Hypothalamus (tissue), 51 donors: Measurements from ENCODE around the gene PLA2G2C.
A peak's percentile ranks its signal among the peaks of the same experiment; 100 is the strongest.

ENCODE experiments used
- DNase-seq, 51 donors: peaks; one replicate each; lab custom pipeline; 2025; lab: John Stamatoyannopoulos, UW

The PLA2G2C gene

DNA sequence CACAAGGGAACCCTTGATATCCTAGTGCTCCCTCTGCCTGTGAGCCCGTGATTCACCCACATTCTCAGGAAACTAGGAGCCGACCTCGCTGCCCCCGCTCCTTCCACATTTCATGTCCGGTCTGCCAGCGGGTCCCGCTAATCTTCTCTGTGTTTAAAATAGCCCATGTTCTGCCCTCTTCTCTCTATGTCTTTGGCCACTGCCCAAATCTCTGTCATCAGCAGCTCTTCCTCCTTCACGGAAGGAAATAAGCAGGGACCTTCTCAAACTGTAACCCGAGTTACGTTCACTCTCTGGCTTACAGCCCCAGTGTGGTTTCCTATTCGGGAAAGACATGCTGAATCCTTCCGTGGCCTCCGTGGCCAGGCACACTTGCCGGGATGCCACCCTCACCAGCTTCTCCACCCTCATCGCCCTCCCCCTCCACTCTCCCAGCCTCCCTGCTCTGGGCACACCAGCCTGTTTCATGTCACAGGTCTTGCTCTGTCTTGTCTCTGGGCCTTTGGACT is 21.6 kb downstream of the PLA2G2C start:
- peak in 21 of 51 donors; percentile 13 to 60 (median 26) for DNase-seq

DNA sequence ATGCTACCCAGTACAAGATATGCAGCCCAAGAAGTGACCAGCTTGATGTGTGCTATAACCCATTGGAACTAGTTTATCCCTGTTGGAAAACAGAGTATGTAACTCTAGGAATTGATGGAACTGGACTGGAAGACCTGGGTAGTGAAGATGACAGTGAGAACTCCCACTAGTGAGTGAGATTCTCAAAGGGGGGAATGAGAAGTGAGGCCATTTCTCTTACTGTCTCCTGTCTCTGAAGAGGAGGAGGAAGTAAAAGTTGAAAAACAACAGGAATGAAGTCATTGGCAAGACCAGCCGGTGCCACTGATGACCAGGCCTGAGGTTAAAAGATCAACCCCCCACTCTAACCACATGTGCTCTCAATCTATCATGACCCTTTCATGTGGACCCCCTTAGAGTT is 26.3 kb downstream of the PLA2G2C start:
- no peak for DNase-seq

DNA sequence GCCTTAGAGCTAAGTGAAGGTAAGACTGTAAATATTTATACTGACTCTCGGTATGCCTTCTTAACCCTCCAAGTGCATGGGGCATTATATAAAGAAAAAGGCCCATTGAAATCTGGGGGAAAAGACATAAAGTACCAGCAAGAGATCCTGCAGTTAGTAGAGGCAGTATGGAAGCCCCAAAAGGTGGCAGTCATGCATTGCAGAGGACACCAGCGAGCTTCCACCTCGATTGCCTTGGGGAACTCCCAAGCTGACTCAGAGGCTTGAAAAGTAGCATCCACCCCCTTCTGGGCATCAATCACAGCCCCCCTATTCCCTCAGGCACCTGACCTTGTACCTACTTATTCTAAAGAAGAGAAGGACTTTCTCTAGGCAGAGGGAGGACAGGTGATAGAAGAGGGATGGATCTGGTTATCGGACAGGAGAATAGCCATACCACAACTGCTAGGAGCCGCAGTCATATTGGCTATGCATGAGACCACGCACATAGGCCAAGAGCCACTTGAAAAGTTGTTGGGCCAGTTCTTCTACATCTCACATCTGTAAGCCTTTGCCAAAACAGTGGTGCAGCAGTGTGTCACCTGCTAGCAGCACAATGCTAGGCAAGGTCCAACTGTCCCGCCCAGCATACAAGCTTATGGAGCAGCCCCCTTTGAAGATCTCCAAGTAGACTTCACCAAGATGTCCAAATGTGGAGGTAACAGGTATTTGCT is 27.8 kb downstream of the PLA2G2C start:
- no peak for DNase-seq

DNA sequence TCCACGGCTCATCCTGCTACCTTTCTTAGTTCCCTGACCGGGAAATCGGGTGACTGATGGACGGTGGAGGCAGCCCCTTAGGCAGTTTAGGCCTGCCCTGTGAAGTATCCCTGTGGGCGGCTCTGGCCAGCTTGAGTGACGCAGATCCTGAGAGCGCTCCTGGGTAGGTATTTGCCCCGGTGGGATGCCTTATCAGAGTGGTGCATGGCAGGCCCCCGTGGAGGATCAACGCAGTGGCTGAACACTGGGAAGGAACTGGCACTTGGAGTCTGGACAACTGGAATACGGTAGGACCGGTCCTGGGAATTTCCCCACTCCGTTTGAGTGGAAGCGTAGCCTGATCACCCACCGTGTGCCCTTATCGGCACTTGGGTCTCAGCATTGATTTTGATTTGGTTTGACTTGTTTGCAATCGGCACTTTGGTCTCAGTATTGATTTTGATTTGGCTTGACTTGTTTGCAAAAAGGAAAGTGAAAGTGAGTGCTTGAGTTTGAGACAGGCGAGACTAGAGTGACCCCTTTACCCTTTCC is 32.0 kb downstream of the PLA2G2C start:
- DNase-seq, result no peak

DNA sequence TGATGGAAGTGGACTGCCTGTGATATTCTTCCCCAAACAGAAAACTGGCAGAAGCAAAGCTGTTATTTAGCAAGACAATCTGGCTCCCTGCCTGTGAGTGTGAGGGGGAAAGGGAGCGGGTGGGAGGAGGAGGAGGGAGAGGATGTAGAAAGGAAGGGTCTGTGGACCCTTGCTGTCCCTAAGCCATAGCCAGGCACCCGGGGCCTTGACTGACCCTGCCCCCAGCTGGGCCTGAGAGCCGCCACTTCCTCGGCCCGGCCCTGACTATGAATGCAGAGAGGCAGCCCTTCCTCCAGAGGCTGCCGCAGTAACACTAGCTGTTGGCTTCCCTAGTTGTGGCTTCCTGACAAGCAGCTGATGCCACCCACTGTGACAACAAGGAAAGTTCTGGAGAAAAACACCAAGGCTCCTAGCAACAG is 33.3 kb downstream of the PLA2G2C start:
- DNase-seq, result peak in 41 of 51 donors; percentile 12 to 79 (median 56)

DNA sequence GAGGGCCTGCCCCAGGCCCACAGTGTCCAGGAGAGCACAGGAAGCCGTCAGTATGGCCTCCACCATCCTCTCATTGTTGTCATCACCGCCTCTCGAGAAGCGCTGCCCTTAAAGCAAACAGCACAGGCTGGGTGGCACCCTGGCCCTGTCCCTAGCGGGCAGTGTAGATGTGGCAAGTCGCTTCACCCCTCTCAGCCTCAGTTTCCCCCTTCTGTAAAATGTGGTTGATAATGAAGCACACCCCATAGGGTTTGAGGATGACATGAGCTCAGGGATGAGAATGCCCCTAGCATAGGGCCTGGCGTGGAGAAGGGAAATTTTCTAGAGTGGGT is 33.8 kb downstream of the PLA2G2C start:
- peak in 1 of 51 donors; percentile 45 for DNase-seq

DNA sequence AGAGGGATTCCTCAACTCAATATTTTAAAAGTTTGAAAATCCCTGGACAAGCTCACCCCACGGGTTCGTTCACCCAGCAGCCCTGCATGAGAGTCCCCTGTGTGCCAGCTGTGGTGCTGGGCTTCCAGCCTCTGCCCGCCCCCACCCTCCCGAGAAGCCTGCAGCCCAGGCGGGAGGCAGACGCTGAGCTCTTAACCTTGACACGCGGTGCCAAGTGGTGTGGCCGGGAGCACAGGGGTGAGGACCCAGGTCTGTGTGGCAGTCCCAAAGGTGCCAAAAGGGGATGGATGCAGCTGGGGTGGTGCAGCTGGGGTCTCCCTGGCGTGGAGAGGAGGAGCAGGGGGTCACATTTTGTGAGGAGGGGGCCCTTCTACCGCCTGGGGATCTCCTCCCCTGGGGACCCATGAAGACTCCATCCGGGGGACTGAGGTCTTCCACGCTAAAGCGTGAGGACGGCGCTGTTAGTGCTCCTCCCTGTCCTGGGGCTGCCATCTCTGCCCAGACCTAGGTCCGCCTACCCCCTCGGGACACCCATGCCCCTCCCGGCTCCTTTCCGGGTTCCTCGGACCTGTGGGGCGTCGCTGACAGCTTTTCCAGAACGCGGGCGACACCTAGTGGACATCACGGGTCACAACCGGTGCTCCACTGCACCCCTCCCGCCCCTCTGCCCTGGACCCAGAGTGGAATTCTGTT is 34.3 kb downstream of the PLA2G2C start:
- peak in 50 of 51 donors; percentile 26 to 85 (median 71) for DNase-seq

DNA sequence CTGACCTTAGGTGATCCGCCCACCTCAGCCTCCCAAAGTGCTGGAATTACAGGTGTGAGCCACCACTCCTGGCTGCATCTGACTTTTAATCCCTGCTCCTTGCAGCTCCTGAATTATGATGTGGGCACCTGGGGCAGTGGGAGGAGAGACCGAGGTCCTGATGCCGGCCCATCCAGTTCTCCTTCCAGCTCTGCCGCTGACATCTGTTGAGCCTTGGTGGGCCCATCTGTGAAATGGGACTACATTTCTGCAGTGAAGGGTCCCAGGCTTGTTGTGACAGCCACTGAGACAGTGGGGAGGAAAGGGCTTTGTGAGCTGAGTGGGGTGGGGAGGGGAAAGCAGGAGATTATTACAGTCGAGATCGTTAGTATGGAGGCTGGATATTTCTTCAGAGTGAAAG is 35.3 kb downstream of the PLA2G2C start:
- DNase-seq, result no peak

DNA sequence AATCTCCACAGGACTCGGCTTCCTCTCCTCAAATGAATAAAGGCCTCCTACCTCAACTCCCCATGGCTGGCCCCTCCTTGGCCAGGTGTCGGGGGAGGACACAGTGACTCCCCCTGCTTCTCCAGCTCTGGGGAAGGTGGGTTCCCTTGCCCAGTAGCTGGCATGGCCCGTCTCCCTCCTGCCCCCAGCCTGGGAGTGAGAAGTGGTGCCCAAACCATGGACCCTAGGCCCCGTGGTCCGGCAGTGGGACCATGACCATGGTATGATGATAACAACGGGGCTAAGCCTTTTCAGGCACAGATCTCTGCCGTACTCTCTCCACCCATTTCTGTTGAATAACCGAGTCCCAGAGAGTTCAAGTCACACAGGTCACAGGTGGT is 36.0 kb downstream of the PLA2G2C start:
- DNase-seq, result no peak

DNA sequence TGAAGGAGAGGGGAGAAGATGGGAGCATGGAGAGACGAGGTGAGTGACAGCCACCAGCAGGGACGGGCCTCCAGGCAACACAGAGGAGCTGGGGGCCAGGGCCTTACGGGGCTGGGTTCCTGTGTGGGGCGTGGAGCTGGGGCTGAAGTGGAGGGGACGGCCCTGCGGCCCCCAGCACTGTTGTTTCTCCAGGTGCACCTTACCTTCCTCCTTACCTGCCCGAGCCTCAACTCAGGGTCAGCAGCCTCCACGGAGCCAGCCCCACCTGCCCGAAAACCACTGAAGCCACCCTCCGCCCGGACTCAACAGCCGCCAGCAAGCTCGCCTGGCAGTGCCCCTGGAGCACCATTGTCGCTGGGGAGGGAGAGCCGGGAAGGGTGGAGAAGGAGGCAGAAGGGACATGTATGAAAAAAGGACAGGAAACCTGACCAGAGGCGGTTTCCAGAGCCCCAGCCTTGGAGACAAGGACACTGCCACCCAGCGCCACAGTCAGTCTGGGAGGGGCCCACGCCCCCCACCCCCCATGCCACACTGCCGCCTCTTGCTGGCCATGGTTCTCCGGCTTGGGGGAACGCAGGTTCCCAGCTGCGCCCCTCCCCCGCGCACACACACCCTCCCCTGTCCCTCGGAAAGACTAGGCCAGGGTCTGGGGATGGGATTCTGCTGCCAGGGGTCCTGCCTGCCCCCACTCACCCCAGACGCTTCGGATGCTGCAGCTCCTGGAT is 36.6 kb downstream of the PLA2G2C start:
- no peak for DNase-seq

DNA sequence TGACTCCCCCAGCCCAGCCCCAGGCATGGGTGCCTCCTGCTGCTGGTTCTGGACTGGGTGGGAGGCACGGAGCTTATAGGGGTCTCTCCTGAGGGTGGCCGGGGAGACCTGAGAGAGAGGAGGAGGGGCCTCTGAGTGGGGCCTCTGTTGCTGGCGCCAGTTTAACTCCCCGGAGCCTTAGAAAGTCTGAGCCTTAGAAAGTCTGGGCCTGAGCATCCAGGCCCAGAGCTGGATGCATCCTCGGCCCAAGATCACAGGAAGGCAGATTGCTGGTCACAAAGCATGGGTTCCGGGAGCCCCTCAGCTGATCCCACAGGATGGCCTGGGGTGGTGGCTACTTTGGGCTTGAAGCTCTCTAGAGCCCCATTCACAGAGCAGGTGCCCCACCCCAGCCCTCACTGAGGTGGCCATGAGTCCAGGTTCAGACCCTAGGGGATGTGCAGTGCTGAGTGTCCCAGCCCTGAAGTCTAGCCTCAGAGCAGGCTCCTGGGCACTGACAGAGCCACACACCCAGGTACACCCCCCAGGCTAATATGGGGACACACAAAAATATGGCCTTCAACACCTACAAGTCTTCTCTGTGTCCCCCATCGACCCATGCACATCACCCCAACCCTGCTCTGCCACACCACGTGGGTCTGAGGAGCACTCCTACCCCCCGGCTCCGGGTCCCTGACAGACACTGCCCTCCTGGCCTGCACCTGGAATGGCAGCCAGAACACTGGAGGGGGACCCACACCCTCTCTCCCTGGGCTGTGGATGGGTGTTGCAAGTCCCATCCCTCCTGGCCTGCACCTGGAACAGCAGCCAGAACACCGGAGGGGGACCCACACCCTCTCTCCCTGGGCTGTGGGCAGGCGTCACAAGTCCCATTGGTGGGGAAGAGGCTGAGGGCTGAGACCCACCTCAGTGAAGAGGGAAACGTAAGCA is 37.5 kb downstream of the PLA2G2C start:
- DNase-seq, result no peak

DNA sequence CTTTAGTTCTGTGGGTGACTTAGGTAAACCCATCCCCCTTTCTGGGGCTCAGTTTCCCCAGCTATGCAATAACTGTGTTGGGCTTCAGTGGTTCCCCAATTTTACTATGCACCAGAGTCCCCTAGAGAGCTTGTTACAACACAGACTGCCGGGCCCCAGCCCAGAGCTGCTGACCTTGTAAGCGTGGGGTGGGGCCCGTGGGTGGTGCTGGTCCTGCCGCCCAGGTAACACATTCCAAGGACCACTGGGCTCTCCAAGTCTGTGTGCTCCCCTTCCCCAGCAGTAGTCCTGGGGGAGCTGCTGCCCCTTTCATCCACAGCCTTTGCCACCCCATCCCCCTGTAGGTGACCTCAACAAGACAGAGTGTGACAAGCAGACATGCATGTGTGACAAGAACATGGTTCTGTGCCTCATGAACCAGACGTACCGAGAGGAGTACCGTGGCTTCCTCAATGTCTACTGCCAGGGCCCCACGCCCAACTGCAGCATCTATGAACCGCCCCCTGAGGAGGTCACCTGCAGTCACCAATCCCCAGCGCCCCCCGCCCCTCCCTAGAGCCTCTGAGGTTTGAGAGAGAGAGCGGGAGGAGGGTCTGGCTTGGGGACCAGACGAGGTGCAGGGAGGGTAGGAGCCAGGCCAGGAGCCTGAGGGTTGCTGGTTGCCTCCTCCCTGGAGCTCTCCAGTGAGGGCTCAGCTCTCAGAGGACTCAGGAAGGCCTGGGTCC is 38.3 kb downstream of the PLA2G2C start:
- DNase-seq, result no peak

DNA sequence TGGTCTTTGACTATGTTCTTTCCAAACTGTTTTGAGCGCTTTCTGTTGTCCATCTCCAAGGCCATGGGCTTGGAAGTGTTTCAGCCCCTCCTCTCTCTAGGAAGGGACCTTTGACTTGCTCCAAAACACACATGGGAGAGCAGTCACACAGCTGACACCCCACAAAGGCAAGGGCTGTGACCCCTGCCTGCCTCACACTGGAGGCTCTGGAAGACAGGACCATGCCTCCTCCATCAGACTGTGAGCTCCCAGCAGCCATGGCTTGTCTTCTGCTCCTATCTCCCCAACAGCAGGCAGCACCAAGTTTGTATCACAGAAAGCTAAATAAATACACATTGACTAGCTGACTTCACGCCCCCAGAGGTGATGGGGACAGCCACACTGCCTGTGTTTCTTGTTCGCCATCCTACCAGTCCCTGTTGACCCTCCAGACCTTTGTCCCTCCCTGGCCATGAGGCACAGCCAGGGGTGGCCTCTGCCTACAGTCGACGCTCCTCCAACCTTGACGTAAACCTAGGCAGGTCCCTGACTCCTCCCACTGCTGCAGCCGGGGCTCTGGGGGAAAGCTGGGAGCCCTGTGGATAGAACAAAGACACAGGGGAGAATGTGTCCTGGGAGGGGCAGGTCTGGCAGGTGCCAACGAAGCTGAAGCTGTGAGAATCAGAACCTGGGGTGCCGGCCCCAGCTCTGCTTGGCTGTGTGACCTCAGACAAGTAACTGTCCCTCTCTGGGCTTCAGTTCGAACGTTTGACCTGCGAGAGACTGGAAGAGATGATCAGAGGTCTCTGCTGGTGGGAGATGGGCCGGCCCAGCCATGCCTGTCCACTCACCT is 42.4 kb downstream of the PLA2G2C start:
- DNase-seq, result no peak

DNA sequence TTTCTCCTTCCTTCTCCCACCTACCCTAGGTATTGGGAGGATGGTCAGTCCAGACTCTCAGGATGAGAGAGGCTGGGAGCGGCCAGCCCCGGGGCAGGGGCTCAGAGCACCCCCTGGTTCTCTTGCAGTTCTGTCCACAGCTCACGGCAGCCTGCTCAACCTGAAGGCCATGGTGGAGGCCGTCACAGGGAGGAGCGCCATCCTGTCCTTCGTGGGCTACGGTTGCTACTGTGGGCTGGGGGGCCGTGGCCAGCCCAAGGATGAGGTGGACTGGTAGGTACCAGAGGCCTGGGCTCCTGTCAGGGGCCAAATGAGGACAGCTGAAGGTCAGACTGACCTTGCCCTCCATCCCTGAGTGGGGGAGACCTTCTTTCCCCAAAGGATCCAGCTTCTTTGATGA is 43.0 kb downstream of the PLA2G2C start:
- no peak for DNase-seq

DNA sequence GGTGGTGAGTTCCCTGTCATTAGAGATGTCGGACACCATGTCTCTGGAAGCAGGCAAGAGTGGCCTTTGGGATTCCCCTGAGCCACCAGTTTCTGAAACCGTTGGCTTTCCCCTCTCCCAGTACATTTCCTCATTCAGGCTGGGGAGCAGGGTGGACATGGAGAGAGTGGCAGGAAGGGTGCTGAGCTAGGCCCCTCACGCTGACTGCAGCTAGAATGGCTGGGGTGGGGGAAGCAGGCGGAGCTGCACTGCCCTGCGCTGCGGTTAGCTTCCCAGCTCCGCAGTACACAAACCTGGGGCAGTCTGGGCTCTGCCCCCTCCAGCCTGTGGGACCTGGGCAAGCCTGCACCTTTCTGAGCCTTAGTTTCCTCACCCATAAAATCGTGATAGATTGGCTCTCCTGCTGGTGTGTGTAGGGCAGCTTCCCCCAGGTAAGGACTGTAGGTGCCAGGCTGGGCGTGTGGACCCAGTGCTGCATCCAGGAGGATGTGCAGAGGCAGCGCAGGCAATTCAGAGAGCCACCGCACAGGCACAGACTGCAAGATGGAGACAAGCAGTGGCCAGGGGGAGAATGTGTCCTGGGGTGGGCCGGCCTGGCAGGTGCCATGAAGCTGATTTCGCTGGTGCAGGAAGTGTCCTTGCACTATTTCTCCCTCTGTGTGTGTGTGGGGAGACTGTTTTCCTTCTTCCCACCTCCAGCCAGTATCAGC is 44.2 kb downstream of the PLA2G2C start:
- no peak for DNase-seq

DNA sequence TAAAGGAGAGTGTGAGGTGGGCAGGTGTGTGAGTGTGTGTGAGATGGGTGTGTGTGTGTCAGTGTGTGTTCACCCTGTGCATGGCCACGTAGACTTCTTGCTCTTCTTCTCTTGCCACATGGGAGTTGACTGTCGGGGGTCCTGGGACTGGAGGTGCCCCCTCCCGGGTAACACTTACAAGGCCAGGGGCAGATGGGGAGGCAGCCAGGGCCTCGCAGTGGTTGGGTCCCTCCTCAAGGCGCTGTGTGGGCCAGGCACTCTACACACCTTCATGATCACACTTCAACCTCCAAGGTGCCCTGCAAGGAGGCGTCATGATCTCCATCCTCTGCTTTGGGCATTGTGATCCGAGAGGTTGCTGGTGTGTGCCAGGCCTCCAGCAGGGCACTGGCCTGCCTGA is 44.9 kb downstream of the PLA2G2C start:
- no peak for DNase-seq

DNA sequence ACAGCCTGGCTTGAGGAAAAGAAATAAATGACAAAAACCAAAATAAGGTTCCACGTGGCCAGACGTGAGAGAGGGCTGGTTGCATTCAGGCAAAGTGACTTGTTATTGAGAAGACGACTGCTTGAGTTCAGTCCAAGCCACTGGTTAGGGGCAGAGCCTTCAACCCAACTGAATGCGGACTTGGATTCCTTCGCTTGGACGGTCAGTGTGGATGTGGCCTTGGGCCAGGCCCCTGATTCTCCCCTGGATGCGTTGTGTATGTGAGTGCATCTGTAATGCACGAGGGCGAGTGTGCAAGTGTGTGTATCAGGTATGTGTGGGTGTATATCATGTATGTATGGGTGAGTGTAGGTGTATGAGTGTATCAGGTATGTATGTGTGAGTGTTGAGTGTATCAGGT is 45.3 kb downstream of the PLA2G2C start:
- no peak for DNase-seq
